SK-N-SH (cell line): ENCODE results near the gene TMC1. TPM values are rescaled to one million over a fixed set of nuclear protein-coding genes. Genes with fewer than 3 reads are reported as not detected.

Experiments
- CTCF ChIA-PET: fragments of 300-600, 350-600 bp; formaldehyde crosslinking; extraction: SDS; loops from one replicate; lab custom pipeline; 2021; lab: Yijun Ruan, JAX
- POLR2A ChIA-PET: fragments of 350-600 bp; sonication (Branson Sonifier 250); formaldehyde crosslinking; extraction: SDS; loops from one replicate; lab custom pipeline; 2020; ENCODE audit warnings: antibody characterized with exemption, inconsistent platforms; lab: Yijun Ruan, JAX
- DNase-seq: peaks from one replicate; pipeline ENCODE4 v3.0.0; 2012
- H2AFZ ChIP-seq: fragments of 200-600 bp; sonication (generic); 2 replicates; pipeline ENCODE4 v1.8.1; 2016; ENCODE audit warnings: antibody characterized with exemption, mild to moderate bottlenecking, low read depth
- H3F3A ChIP-seq: fragments of 200-600 bp; sonication (generic); replicated peaks from 2 replicates; pipeline ENCODE3; 2016; ENCODE audit warnings: antibody characterized with exemption, mild to moderate bottlenecking; ENCODE audit not compliant: insufficient read depth
- H3K27ac ChIP-seq, 2 experiments: fragments of 200-500 bp in 1 of 2; fragments of 200-600 bp in 1 of 2; sonication (Bioruptor generic) in 1 of 2; sonication (generic), shearing (Covaris generic) in 1 of 2; 2 replicates each; pipeline versions ENCODE4 v1.5.1 to v1.6.1; 2014 to 2016; ENCODE audit warnings: low read depth in 2 of 2, inconsistent platforms in 1 of 2, low read length in 1 of 2, mild to moderate bottlenecking in 1 of 2, mixed read lengths in 1 of 2
- H3K27me3 ChIP-seq: fragments of 200-600 bp; sonication (generic), shearing (Covaris generic); 2 replicates; pipeline ENCODE4 v1.6.1; 2016; ENCODE audit warnings: mixed run types; ENCODE audit not compliant: insufficient read depth
- H3K36me3 ChIP-seq, 2 experiments: fragments of 200-500 bp in 1 of 2; fragments of 200-600 bp in 1 of 2; sonication (Bioruptor generic) in 1 of 2; sonication (generic) in 1 of 2; replicated peaks in 1 of 2; 2 replicates each; pipeline versions ENCODE3 to v1.5.1; 2014 to 2016; ENCODE audit warnings: low read length in 1 of 2, mild to moderate bottlenecking in 1 of 2; ENCODE audit not compliant: insufficient read depth in 2 of 2, control insufficient read depth in 1 of 2
- H3K4me1 ChIP-seq, 2 experiments: fragments of 200-500 bp in 1 of 2; fragments of 200-600 bp in 1 of 2; sonication (Bioruptor generic) in 1 of 2; sonication (generic), shearing (Covaris generic) in 1 of 2; 2 replicates each; pipeline versions ENCODE4 v1.5.1 to v1.6.1; 2014 to 2016; ENCODE audit warnings: low read depth in 1 of 2, low read length in 1 of 2, mixed run types in 1 of 2; ENCODE audit not compliant: insufficient read depth in 2 of 2, control insufficient read depth in 1 of 2
- H3K4me2 ChIP-seq: fragments of 200-600 bp; sonication (generic), shearing (Covaris generic); 2 replicates; pipeline ENCODE4 v1.6.1; 2017; ENCODE audit warnings: mixed run types
- H3K4me3 ChIP-seq, 2 experiments: fragments of 200-500 bp in 1 of 2; fragments of 200-600 bp in 1 of 2; sonication (Bioruptor generic) in 1 of 2; sonication (generic), shearing (Covaris generic) in 1 of 2; 2 replicates each; pipeline versions ENCODE4 v1.5.1 to v1.8.1; 2014 to 2016; ENCODE audit warnings: low read depth in 2 of 2, inconsistent platforms in 1 of 2, low read length in 1 of 2, mild to moderate bottlenecking in 1 of 2, mixed read lengths in 1 of 2, moderate library complexity in 1 of 2
- H3K79me2 ChIP-seq: fragments of 200-600 bp; sonication (generic); 2 replicates; pipeline ENCODE4 v1.8.1; 2017; ENCODE audit warnings: mild to moderate bottlenecking; ENCODE audit not compliant: insufficient read depth
- H3K9ac ChIP-seq: fragments of 200-600 bp; sonication (generic); 2 replicates; pipeline ENCODE4 v1.6.1; 2017; ENCODE audit warnings: mixed run types
- H3K9me2 ChIP-seq: fragments of 200-600 bp; sonication (generic); 2 replicates; pipeline ENCODE4 v1.6.1; 2017; ENCODE audit warnings: mixed run types
- H3K9me3 ChIP-seq: fragments of 200-600 bp; sonication (generic); 2 replicates; pipeline ENCODE4 v1.6.1; 2017; ENCODE audit warnings: mixed run types, mild to moderate bottlenecking, moderate library complexity
- H4K20me1 ChIP-seq: fragments of 200-600 bp; sonication (generic); 2 replicates; pipeline ENCODE4 v1.6.1; 2017; ENCODE audit warnings: mild to moderate bottlenecking, mixed run types; ENCODE audit not compliant: insufficient read depth
- EP300 ChIP-seq, 2 experiments: IDR thresholded peaks; 2 replicates each; pipeline versions ENCODE4 v1.4.0 to v1.6.1; 2012; ENCODE audit warnings: borderline replicate concordance in 1 of 2, low read depth in 1 of 2, low read length in 1 of 2
- EZH2phosphoT487 ChIP-seq: fragments of 200-600 bp; sonication (generic); IDR thresholded peaks from 2 replicates; pipeline ENCODE4 v1.6.1; 2017; ENCODE audit warnings: low read depth, mixed run types, mild to moderate bottlenecking, antibody characterized with exemption, moderate library complexity, borderline replicate concordance
- FOSL2 ChIP-seq: IDR thresholded peaks from 2 replicates; pipeline ENCODE4 v1.4.0; 2012; ENCODE audit warnings: low read depth, mild to moderate bottlenecking, moderate library complexity, borderline replicate concordance
- GABPA ChIP-seq: IDR thresholded peaks from 2 replicates; pipeline ENCODE4 v1.4.0; 2012; ENCODE audit warnings: low read depth, mild to moderate bottlenecking
- RAD21 ChIP-seq: IDR thresholded peaks from 2 replicates; pipeline ENCODE4 v1.6.1; 2012; ENCODE audit warnings: mild to moderate bottlenecking, low read length
- RCOR1 ChIP-seq: fragments of 150-350 bp; IDR thresholded peaks from 2 replicates; pipeline ENCODE4 v1.6.1; 2017; ENCODE audit warnings: antibody characterized with exemption, low read length
- RXRA ChIP-seq: IDR thresholded peaks from 2 replicates; pipeline ENCODE4 v1.4.0; 2012; ENCODE audit warnings: low read depth, mild to moderate bottlenecking, borderline replicate concordance
- TAF1 ChIP-seq: IDR thresholded peaks from 2 replicates; pipeline ENCODE4 v1.6.1; 2012; ENCODE audit warnings: low read depth, mild to moderate bottlenecking, low read length, moderate library complexity, borderline replicate concordance
- WGBS: methylation state at CpG from one replicate; pipeline ENCODE4 v1.1.6; 2017; ENCODE audit warnings: low lambda C conversion rate; 5-methylcytosine and 5-hydroxymethylcytosine counted together
- polyA plus RNA-seq, 3 experiments: library from polyadenylated mRNA; depleted of rRNA; stranded (reverse); fragments of >200 nt; gene quantifications; 2 replicates each; pipeline ENCODE4 v1.2.3, GENCODE V29; 2012
- TF ChIP-seq, protein P1 (sequence below): IDR thresholded peaks from 2 replicates; pipeline ENCODE4 v1.6.1; 2012; ENCODE audit warnings: mild to moderate bottlenecking, low read depth, low read length, moderate library complexity

Gene TMC1
- polyA plus RNA-seq, 1 of the 3 experiments (the other 2 are of a cell fraction), result not detected

DNA sequence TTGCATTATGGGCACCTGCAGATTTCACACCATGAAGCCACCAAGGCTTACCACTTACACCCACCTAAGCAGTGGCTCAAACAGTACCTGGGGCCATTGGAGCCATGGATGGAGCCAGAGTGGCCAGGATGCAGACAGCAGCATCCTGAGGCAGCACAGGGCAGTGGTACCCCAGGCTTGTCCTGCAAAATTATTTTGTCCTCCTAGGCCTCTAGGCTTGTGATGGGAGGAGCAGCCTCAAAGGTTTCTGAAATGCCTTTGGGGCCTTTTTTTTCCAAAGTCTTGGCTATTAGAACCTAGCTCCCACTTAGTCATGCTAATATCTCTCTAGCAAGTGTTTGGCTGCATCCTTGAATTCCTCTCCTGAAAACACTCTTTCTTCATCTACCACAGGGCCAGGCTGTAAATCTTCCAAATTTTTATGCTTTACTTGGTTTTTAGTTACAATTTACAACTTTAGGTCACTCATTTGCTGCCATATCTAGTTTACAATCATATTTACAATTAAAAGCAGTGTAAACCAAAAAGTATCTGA, 15.7 kb downstream of the TMC1 start:
- DNase-seq, result no peak
- ChIA-PET POLR2A (no interaction called here), CTCF (no interaction called here)

DNA sequence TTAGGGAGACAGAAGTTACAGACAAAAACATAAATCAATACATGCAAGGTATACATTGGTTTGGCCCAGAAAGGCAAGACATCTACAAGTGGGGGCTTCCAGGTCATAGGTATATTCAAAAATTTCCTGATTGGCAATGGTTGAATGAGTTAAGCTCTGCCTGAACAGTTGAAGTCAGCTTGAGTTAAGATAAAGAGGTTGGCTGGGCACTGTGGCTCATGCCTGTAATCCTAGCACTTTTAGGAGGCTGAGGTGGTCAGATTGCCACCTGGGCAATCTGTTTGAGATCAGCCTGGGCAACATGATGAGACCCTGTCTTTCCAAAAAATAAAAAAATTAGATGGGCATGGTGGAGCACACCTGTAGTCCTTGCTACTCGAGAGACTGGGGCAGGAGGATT, 16.3 kb downstream of the TMC1 start:
- no peaks in the 10 kb centered on the region for H4K20me1 ChIP-seq
- H3F3A ChIP-seq, result peaks cover 9% of the 10 kb centered on the region
- POLR2A ChIA-PET, result no interaction called here
- no peaks in the 10 kb centered on the region for H3K4me1 ChIP-seq
- no peaks in the 10 kb centered on the region for H3K36me3 ChIP-seq
- no peak overlapping the region for H3K4me3 ChIP-seq
- H3K9ac ChIP-seq, result no peak overlapping the region
- WGBS, result 20% methylated on average over 1 of the region's 1 CpG
- no peak overlapping the region for H2AFZ ChIP-seq
- no peaks in the 10 kb centered on the region for H3K79me2 ChIP-seq
- CTCF ChIA-PET, result no interaction called here
- no peak overlapping the region for H3K4me2 ChIP-seq
- TF ChIP-seq FOSL2 (no peak), RCOR1 (no peak)
- 0 out of 2 replicates have a peak, but pooled peaks cover 3% of the 10 kb centered on the region for H3K9me3 ChIP-seq
- H3K9me2 ChIP-seq, result no peaks in the 10 kb centered on the region
- no peak for DNase-seq
- no peaks in the 10 kb centered on the region for H3K27me3 ChIP-seq
- H3K27ac ChIP-seq, result no peak overlapping the region

More for the DNA sequence above, 15.7 kb downstream of the TMC1 start:
- TF ChIP-seq FOSL2 (no peak), EZH2phosphoT487 (no peak), GABPA (no peak), EP300 (IDR thresholded peaks at IDR 0.05; ENCODE audit: borderline replicate concordance in 1 of 2, low read depth in 1 of 2, low read length in 1 of 2) (no peak), RXRA (no peak), RAD21 (no peak), TAF1 (no peak)
- TF ChIP-seq, protein P1, sequence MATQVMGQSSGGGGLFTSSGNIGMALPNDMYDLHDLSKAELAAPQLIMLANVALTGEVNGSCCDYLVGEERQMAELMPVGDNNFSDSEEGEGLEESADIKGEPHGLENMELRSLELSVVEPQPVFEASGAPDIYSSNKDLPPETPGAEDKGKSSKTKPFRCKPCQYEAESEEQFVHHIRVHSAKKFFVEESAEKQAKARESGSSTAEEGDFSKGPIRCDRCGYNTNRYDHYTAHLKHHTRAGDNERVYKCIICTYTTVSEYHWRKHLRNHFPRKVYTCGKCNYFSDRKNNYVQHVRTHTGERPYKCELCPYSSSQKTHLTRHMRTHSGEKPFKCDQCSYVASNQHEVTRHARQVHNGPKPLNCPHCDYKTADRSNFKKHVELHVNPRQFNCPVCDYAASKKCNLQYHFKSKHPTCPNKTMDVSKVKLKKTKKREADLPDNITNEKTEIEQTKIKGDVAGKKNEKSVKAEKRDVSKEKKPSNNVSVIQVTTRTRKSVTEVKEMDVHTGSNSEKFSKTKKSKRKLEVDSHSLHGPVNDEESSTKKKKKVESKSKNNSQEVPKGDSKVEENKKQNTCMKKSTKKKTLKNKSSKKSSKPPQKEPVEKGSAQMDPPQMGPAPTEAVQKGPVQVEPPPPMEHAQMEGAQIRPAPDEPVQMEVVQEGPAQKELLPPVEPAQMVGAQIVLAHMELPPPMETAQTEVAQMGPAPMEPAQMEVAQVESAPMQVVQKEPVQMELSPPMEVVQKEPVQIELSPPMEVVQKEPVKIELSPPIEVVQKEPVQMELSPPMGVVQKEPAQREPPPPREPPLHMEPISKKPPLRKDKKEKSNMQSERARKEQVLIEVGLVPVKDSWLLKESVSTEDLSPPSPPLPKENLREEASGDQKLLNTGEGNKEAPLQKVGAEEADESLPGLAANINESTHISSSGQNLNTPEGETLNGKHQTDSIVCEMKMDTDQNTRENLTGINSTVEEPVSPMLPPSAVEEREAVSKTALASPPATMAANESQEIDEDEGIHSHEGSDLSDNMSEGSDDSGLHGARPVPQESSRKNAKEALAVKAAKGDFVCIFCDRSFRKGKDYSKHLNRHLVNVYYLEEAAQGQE, result no peak
- no peaks in the 10 kb centered on the region for H3K9me2 ChIP-seq
- H3K9me3 ChIP-seq, result 0 out of 2 replicates have a peak, but pooled peaks cover 3% of the 10 kb centered on the region
- H3K9ac ChIP-seq, result no peak overlapping the region
- H2AFZ ChIP-seq, result no peak overlapping the region
- no peak overlapping the region for H3K4me3 ChIP-seq
- no peak overlapping the region for H3K4me2 ChIP-seq
- H3K79me2 ChIP-seq, result no peaks in the 10 kb centered on the region
- peaks cover 9% of the 10 kb centered on the region for H3F3A ChIP-seq
- H3K36me3 ChIP-seq, result no peaks in the 10 kb centered on the region
- no peak overlapping the region for H3K27ac ChIP-seq
- H3K27me3 ChIP-seq, result no peaks in the 10 kb centered on the region
- H4K20me1 ChIP-seq, result no peaks in the 10 kb centered on the region
- no peaks in the 10 kb centered on the region for H3K4me1 ChIP-seq
